ENCODE measurements around the gene KCNK2.

KCNK2 gene

DNA sequence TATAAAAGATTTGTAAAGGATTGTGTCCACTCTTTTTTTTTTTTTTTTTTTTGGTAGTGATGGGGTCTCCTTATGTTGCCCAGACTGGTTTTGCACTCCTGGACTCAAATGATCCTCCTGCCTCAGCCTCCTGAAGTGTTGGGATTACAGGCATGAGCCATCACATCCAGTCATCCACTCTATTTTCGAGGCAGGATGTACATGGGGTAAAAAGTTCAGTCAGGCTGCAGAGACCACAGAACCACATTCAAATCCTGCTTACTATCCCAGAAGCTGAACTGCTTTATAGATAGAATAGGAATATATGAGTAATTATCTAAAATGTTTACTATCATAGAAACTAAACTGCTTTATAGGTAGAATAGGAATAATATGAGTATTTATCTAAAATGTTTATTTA, 26.0 kb upstream of the KCNK2 start:
- Histone ChIP-seq H3K9ac (ENCODE audit: low read length in 2 of 2) (no peak overlapping the region), H3K27ac (ENCODE audit: low read length) (no peak overlapping the region), H3K9me3 (ENCODE audit: control insufficient read depth in 2 of 2, low read length in 2 of 2) (no peaks in the 10 kb centered on the region), H3K36me3 (ENCODE audit: control insufficient read depth in 2 of 2, insufficient read depth in 2 of 2, low read length in 2 of 2) (no peaks in the 10 kb centered on the region), H3K4me3 (ENCODE audit: low read length in 2 of 2) (no peak overlapping the region), H3K4me1 (ENCODE audit: control insufficient read depth, insufficient read depth, low read length) (no peaks in the 10 kb centered on the region), H3K27me3 (ENCODE audit: control insufficient read depth in 1 of 2, insufficient read depth in 2 of 2, low read length in 2 of 2) (no peaks in the 10 kb centered on the region)

DNA sequence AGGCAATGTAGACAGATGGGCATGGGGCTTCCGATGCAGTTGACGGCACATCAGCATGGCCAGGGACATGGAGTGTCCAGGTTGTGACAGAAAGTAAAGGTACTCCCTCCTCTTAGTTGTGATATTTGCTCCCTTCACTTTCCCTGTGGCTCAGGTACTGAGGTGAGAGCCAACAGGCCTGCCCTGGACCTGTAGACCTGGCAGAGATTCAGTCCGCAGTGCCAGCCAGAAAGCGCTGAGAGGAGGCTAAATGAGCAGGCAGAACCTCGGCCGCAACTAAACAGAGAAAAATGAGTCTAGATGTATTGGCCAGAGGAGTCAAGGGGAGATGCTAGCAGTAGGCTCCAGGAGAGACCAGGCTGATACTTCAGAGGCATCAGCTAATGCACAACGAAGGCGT, 22.6 kb upstream of the KCNK2 start:
- Histone ChIP-seq H3K4me3 (ENCODE audit: low read length in 2 of 2) (no peak overlapping the region), H3K9ac (ENCODE audit: low read length in 2 of 2) (no peak overlapping the region), H3K27me3 (ENCODE audit: control insufficient read depth in 1 of 2, insufficient read depth in 2 of 2, low read length in 2 of 2) (no peaks in the 10 kb centered on the region), H3K9me3 (ENCODE audit: control insufficient read depth in 2 of 2, low read length in 2 of 2) (no peaks in the 10 kb centered on the region), H3K4me1 (ENCODE audit: control insufficient read depth, insufficient read depth, low read length) (no peaks in the 10 kb centered on the region), H3K27ac (ENCODE audit: low read length) (no peak overlapping the region), H3K36me3 (ENCODE audit: control insufficient read depth in 2 of 2, insufficient read depth in 2 of 2, low read length in 2 of 2) (no peaks in the 10 kb centered on the region)

DNA sequence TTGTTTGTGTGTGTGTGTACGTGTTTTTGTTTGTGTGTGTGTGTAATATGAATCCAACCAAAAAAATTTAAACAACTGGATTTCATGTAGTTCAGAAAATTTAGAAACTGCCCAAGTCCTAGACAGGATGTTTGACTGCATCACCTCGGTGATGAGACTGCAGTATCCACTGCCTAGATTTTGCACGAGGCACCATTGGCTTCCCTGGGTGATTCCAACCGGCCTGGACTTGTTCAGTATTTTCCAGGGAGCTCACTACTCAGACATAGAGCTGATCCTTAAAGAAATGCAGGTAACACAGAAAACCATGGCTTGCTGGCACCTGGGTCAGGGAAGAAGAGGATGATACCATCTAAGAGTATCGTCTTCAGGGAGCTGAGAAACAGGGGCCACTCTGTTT, 18.2 kb upstream of the KCNK2 start:
- Histone ChIP-seq H3K27me3 (ENCODE audit: control insufficient read depth in 1 of 2, insufficient read depth in 2 of 2, low read length in 2 of 2) (no peaks in the 10 kb centered on the region), H3K4me3 (ENCODE audit: low read length in 2 of 2) (no peak overlapping the region), H3K4me1 (ENCODE audit: control insufficient read depth, insufficient read depth, low read length) (no peaks in the 10 kb centered on the region), H3K27ac (ENCODE audit: low read length) (no peak overlapping the region), H3K36me3 (ENCODE audit: control insufficient read depth in 2 of 2, insufficient read depth in 2 of 2, low read length in 2 of 2) (no peaks in the 10 kb centered on the region), H3K9ac (ENCODE audit: low read length in 2 of 2) (no peak overlapping the region), H3K9me3 (ENCODE audit: control insufficient read depth in 2 of 2, low read length in 2 of 2) (no peaks in the 10 kb centered on the region)

DNA sequence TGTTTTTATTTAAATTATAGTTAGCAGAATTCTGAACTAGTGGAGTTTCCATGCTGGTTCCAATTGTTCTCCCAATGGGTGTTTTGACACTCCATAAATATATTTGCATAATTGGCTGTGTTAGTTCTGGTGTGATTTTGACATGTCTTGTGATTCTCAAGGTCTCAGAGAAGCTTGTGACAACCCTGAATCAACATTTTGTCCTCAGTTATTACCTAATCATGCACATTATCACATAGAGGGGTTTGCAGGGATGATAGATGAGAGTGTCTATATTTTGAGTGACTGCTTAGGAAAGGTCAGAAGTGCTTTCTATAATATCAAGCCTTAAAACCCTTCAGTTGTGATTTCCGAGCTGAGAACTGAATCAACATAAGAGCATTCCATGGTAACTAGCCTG, 11.5 kb upstream of the KCNK2 start:
- H3K27ac ChIP-seq (ENCODE audit: low read length) = no peak overlapping the region
- H3K36me3 ChIP-seq (ENCODE audit: control insufficient read depth in 2 of 2, insufficient read depth in 2 of 2, low read length in 2 of 2) = no peaks in the 10 kb centered on the region
- no peaks in the 10 kb centered on the region for H3K27me3 ChIP-seq (ENCODE audit: control insufficient read depth in 1 of 2, insufficient read depth in 2 of 2, low read length in 2 of 2)
- no peak overlapping the region for H3K4me3 ChIP-seq (ENCODE audit: low read length in 2 of 2)
- no peaks in the 10 kb centered on the region for H3K4me1 ChIP-seq (ENCODE audit: control insufficient read depth, insufficient read depth, low read length)
- no peaks in the 10 kb centered on the region for H3K9me3 ChIP-seq (ENCODE audit: control insufficient read depth in 2 of 2, low read length in 2 of 2)
- no peak overlapping the region for H3K9ac ChIP-seq (ENCODE audit: low read length in 2 of 2)

DNA sequence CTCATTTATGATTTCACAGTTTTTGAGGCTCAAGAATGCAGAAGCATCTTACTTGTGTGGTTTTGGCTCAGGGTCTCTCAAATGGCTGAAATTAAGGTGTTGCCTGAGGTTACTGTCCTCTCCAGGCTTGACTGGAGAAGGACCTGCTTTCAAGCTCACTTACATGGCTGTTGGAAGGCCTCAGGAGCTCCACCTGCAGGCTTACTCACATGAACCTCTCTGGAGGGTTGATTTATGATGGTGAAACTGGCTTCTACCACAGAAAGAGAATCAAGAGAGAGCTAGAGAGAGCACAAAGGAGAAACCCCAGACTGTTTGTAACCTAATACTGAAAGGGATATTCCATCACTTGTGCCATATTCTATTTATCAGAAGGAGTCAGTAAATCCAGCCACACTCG, 6.2 kb upstream of the KCNK2 start:
- Histone ChIP-seq H3K27me3 (ENCODE audit: control insufficient read depth in 1 of 2, insufficient read depth in 2 of 2, low read length in 2 of 2) (peaks cover 0 to 3% of the 10 kb centered on the region in 2 donors), H3K4me1 (ENCODE audit: control insufficient read depth, insufficient read depth, low read length) (no peaks in the 10 kb centered on the region)

DNA sequence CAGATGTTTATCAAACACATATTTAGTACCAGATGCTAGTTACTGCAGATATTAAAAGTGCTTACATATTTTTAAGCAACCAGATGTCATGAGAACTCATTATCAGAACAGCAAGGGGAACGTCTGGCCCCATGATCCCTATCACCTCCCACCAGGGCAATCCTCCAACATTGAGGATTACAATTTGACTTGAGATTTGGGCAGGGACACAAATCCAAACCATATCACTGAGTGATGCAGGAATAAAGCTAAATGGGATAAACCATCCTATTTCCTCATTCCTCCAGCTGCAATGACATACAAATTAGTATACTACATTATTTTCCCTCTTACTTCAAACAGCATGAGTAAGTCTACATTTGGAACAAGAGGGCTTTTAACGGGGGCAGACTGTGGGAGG, 3.1 kb upstream of the KCNK2 start:
- Histone ChIP-seq H3K4me1 (ENCODE audit: control insufficient read depth, insufficient read depth, low read length) (peaks cover 11% of the 10 kb centered on the region), H3K36me3 (ENCODE audit: control insufficient read depth in 2 of 2, insufficient read depth in 2 of 2, low read length in 2 of 2) (no peaks in the 10 kb centered on the region), H3K9ac (ENCODE audit: low read length in 2 of 2) (no peak overlapping the region), H3K4me3 (ENCODE audit: low read length in 2 of 2) (no peak overlapping the region), H3K9me3 (ENCODE audit: control insufficient read depth in 2 of 2, low read length in 2 of 2) (no peaks in the 10 kb centered on the region), H3K27ac (ENCODE audit: low read length) (no peak overlapping the region), H3K27me3 (ENCODE audit: control insufficient read depth in 1 of 2, insufficient read depth in 2 of 2, low read length in 2 of 2) (peaks cover 11 to 25% of the 10 kb centered on the region in 2 donors)

More for the DNA sequence above, 6.2 kb upstream of the KCNK2 start:
- H3K9me3 ChIP-seq (ENCODE audit: control insufficient read depth in 2 of 2, low read length in 2 of 2) = no peaks in the 10 kb centered on the region
- H3K9ac ChIP-seq (ENCODE audit: low read length in 2 of 2) = no peak overlapping the region
- H3K27ac ChIP-seq (ENCODE audit: low read length) = no peak overlapping the region
- H3K36me3 ChIP-seq (ENCODE audit: control insufficient read depth in 2 of 2, insufficient read depth in 2 of 2, low read length in 2 of 2) = no peaks in the 10 kb centered on the region
- no peak overlapping the region for H3K4me3 ChIP-seq (ENCODE audit: low read length in 2 of 2)

DNA sequence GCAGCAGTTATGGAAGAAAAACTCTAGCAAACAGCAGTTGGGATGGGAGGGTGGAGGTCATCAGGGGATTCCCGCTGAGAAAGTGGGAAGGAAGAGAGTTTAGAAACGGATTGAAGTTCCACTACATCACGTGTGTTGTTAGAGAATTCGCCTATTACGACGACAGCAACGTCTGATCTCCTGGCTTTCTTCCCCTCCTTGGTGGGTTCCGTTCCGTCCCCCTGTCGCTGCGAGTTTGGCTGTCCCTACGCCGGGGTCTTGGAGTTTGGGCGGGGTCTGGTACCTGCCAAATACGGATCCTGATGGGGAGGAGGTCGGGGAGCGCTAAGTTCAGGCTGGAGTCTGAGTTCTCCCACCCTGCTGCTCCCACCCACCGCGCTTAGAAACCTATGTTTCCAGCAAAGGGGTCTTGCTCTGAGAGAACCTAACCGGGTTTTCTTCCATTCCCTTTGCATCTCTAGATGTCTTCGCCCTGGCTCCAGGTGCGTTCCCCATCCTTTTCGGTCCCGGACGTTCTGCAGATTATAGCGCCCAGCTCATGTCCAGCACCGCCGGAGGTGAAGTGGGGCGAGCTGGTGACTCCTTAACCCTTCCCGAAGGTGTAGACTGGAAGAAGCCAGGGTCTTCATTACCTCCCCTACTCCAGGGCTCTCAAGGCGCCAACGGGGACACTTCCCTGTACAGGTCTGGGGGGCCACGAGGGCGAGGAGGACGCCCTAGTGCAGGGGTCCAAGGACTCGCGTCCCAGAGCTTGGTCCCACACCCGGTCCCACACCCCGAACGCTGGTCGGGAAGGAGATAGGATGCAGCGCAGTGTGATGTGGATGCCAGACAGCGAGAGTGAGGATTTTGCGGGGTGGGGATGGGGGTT, 641 bp upstream of the KCNK2 start:
- peak overlapping the region; percentile 44 to 60 for H3K4me3 ChIP-seq (ENCODE audit: low read length in 2 of 2)
- no peak overlapping the region for H3K27ac ChIP-seq (ENCODE audit: low read length)
- H3K27me3 ChIP-seq (ENCODE audit: control insufficient read depth in 1 of 2, insufficient read depth in 2 of 2, low read length in 2 of 2) = peaks cover 15 to 31% of the 10 kb centered on the region in 2 donors
- H3K9ac ChIP-seq (ENCODE audit: low read length in 2 of 2) = no peak overlapping the region
- H3K36me3 ChIP-seq (ENCODE audit: control insufficient read depth in 2 of 2, insufficient read depth in 2 of 2, low read length in 2 of 2) = no peaks in the 10 kb centered on the region
- H3K9me3 ChIP-seq (ENCODE audit: control insufficient read depth in 2 of 2, low read length in 2 of 2) = no peaks in the 10 kb centered on the region
- peaks cover 11% of the 10 kb centered on the region for H3K4me1 ChIP-seq (ENCODE audit: control insufficient read depth, insufficient read depth, low read length)

DNA sequence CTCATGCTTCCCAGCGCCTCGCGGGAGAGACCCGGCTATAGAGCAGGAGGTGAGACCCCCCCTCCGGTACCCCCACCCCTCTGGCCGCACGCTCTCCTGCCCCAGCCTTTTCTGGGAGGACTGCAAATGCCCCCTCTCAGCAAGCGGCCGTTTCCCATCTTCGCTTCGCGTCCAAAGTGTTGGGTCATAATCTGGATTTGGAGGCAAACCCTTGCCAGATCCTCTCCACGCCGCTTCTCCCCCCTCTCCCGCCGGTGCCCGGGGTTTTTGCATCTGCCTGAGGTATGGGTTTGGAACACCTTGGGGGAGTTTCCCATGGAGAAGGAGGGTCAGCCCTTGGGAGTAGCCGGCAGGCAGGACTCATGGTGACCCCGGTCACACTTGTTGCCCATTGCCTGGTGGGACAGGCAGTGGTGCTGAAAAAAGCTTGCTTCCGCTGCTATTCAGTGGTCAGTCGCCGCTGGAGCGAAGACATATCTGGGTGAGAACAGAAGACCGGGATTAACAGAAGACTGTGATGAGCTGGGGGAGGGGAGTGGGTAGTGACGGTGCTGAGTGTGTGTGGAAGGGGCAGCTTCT, 935 bp downstream of the KCNK2 start:
- Histone ChIP-seq H3K27me3 (ENCODE audit: control insufficient read depth in 1 of 2, insufficient read depth in 2 of 2, low read length in 2 of 2) (peaks cover 15 to 32% of the 10 kb centered on the region in 2 donors), H3K36me3 (ENCODE audit: control insufficient read depth in 2 of 2, insufficient read depth in 2 of 2, low read length in 2 of 2) (no peaks in the 10 kb centered on the region), H3K4me1 (ENCODE audit: control insufficient read depth, insufficient read depth, low read length) (peaks cover 11% of the 10 kb centered on the region), H3K9ac (ENCODE audit: low read length in 2 of 2) (no peak overlapping the region), H3K9me3 (ENCODE audit: control insufficient read depth in 2 of 2, low read length in 2 of 2) (no peaks in the 10 kb centered on the region), H3K4me3 (ENCODE audit: low read length in 2 of 2) (peak overlapping the region; percentile 56 to 60), H3K27ac (ENCODE audit: low read length) (no peak overlapping the region)

DNA sequence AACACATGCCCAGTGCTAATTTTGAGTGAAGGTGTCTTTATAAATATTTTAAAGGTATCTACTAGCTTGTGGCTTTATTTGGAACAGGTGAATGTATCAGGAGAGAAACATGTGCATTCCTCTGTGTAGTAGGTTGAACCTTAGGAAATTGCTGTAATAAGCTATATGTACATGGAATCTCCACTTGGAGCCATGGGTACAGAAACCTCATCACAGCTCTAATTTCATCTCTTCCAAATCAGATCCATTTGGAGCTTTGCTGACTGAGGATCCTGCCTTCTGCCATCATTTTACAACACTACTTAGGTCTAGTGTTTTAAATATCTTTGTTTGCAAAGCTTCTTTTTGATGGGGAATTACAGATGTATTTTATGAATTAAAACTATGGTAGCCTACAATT, 2.1 kb downstream of the KCNK2 start:
- no peak overlapping the region for H3K27ac ChIP-seq (ENCODE audit: low read length)
- H3K9ac ChIP-seq (ENCODE audit: low read length in 2 of 2) = no peak overlapping the region
- H3K36me3 ChIP-seq (ENCODE audit: control insufficient read depth in 2 of 2, insufficient read depth in 2 of 2, low read length in 2 of 2) = no peaks in the 10 kb centered on the region
- no peaks in the 10 kb centered on the region for H3K9me3 ChIP-seq (ENCODE audit: control insufficient read depth in 2 of 2, low read length in 2 of 2)
- H3K27me3 ChIP-seq (ENCODE audit: control insufficient read depth in 1 of 2, insufficient read depth in 2 of 2, low read length in 2 of 2) = peaks cover 15 to 32% of the 10 kb centered on the region in 2 donors
- no peak overlapping the region for H3K4me3 ChIP-seq (ENCODE audit: low read length in 2 of 2)
- peaks cover 11% of the 10 kb centered on the region for H3K4me1 ChIP-seq (ENCODE audit: control insufficient read depth, insufficient read depth, low read length)

DNA sequence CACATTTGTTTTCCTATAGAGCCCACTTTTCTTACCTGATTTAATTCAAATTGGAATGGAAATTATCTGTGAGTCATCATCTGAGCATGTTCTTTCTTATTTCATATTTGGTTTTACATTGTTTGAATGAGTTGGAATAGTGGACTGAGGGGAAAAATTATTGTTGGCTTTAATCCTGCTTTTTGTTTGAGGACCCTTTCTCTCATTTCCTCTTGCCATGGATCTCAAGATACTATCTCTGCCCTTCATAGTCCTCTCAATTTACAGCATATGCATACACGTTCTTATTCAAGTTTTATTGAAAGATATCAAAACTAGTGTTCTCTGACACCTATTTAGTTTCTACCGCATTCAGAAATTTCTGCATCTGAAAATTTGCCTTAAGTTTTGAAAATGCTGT, 5.1 kb downstream of the KCNK2 start:
- Histone ChIP-seq H3K36me3 (ENCODE audit: control insufficient read depth in 2 of 2, insufficient read depth in 2 of 2, low read length in 2 of 2) (no peaks in the 10 kb centered on the region), H3K27me3 (ENCODE audit: control insufficient read depth in 1 of 2, insufficient read depth in 2 of 2, low read length in 2 of 2) (peaks cover 8 to 21% of the 10 kb centered on the region in 2 donors), H3K4me1 (ENCODE audit: control insufficient read depth, insufficient read depth, low read length) (peaks cover 5% of the 10 kb centered on the region), H3K9ac (ENCODE audit: low read length in 2 of 2) (no peak overlapping the region), H3K4me3 (ENCODE audit: low read length in 2 of 2) (no peak overlapping the region), H3K27ac (ENCODE audit: low read length) (no peak overlapping the region), H3K9me3 (ENCODE audit: control insufficient read depth in 2 of 2, low read length in 2 of 2) (no peaks in the 10 kb centered on the region)

DNA sequence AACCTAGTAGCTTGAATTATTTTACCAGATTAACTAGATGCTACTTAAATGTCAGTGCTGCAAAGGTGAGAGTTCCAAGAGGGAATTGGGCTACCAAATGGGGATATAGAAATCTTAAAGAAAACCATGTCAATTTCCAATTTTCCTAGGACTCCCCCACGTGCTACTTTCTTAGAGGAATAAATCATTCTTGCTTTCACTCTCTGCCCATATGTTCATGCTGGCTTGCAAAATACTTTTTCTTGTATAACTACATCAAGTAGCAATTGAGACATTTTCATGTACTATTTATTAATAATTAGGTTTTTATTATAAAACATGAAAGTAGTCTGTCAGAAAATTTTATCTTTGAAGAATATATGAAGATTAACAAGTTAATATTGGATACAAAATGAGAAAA, 11.8 kb downstream of the KCNK2 start:
- Histone ChIP-seq H3K27ac (ENCODE audit: low read length) (no peak overlapping the region), H3K4me1 (ENCODE audit: control insufficient read depth, insufficient read depth, low read length) (no peaks in the 10 kb centered on the region), H3K9me3 (ENCODE audit: control insufficient read depth in 2 of 2, low read length in 2 of 2) (no peaks in the 10 kb centered on the region), H3K4me3 (ENCODE audit: low read length in 2 of 2) (no peak overlapping the region), H3K9ac (ENCODE audit: low read length in 2 of 2) (no peak overlapping the region), H3K36me3 (ENCODE audit: control insufficient read depth in 2 of 2, insufficient read depth in 2 of 2, low read length in 2 of 2) (no peaks in the 10 kb centered on the region), H3K27me3 (ENCODE audit: control insufficient read depth in 1 of 2, insufficient read depth in 2 of 2, low read length in 2 of 2) (peaks cover 0 to 5% of the 10 kb centered on the region in 2 donors)

All from stomach smooth muscle (tissue), 2 donors.